Panc1 (cell line): Measurements from ENCODE around the gene GATAD2B. TPM values are rescaled to one million over a fixed set of nuclear protein-coding genes. Genes with fewer than 3 reads are reported as not detected.

ENCODE experiments used
- ATAC-seq: fragments of 200-7000 bp; cut with Tn5 transposase; 2 replicates; pipeline ENCODE4 v1.9.1; 2020; ENCODE audit warnings: mild to moderate bottlenecking, moderate library complexity
- BruUV-seq: library from RNA; stranded (reverse); fragments of 400-500 nt; replicated peaks from 2 replicates; lab custom pipeline; 2021; lab: Mats Ljungman, UMichigan
- CTCF ChIA-PET: fragments of 300-600 bp; sonication (Branson Sonifier 250); formaldehyde crosslinking; loops from one replicate; lab custom pipeline; 2022; ENCODE audit warnings: antibody characterized with exemption; lab: Charles Lee
- POLR2A ChIA-PET: fragments of 300-600 bp; sonication (Branson Sonifier 250); formaldehyde crosslinking; loops from one replicate; lab custom pipeline; 2022; ENCODE audit warnings: antibody characterized with exemption; lab: Charles Lee
- DNase-seq: peaks from one replicate; pipeline ENCODE4 v3.0.0-alpha.2; 2010; ENCODE audit warnings: low read depth, low spot score
- H3K27ac ChIP-seq: 2 replicates; pipeline ENCODE4 v1.5.1; 2011; ENCODE audit warnings: mild to moderate bottlenecking, low read length, inconsistent platforms
- H3K27me3 ChIP-seq: fragments of 200-500 bp; sonication (Bioruptor generic); 2 replicates; pipeline ENCODE4 v1.6.0; 2014; ENCODE audit warnings: low read length, inconsistent platforms; ENCODE audit not compliant: control insufficient read depth, insufficient read depth
- H3K36me3 ChIP-seq: fragments of 200-500 bp; sonication (Bioruptor generic); 2 replicates; pipeline ENCODE4 v1.5.1; 2014; ENCODE audit warnings: inconsistent platforms, mild to moderate bottlenecking, low read length, moderate library complexity; ENCODE audit not compliant: control insufficient read depth, insufficient read depth
- H3K4me1 ChIP-seq: 2 replicates; pipeline ENCODE4 v1.5.1; 2011; ENCODE audit warnings: inconsistent platforms, mild to moderate bottlenecking, low read length, moderate library complexity; ENCODE audit not compliant: control insufficient read depth, insufficient read depth
- H3K4me3 ChIP-seq, 2 experiments: 2 replicates each; pipeline ENCODE4 v1.5.1; 2011 to 2012; ENCODE audit warnings: low read depth in 2 of 2, low read length in 2 of 2, mild to moderate bottlenecking in 2 of 2, inconsistent platforms in 1 of 2, moderate library complexity in 1 of 2
- H3K9me3 ChIP-seq: fragments of 200-500 bp; sonication (Bioruptor generic); 2 replicates; pipeline ENCODE4 v1.5.1; 2014; ENCODE audit warnings: low read depth, mild to moderate bottlenecking, inconsistent platforms, low read length, moderate library complexity; ENCODE audit not compliant: control insufficient read depth, insufficient read depth
- CTCF ChIP-seq: fragments of 450-650 bp; IDR thresholded peaks from 2 replicates; pipeline ENCODE4 v1.5.1; 2017; ENCODE audit warnings: mild to moderate bottlenecking
- POLR2AphosphoS5 ChIP-seq: IDR thresholded peaks from 2 replicates; pipeline ENCODE4 v1.6.1; 2012; ENCODE audit warnings: mild to moderate bottlenecking, low read depth, low read length, moderate library complexity
- REST ChIP-seq, 2 experiments: IDR thresholded peaks; 2 replicates each; pipeline ENCODE4 v1.6.1; 2011 to 2012; ENCODE audit warnings: low read depth in 2 of 2, control low read depth in 1 of 2, low read length in 1 of 2, mild to moderate bottlenecking in 1 of 2, moderate library complexity in 1 of 2; ENCODE audit not compliant: insufficient read depth in 1 of 2
- SIN3A ChIP-seq: IDR thresholded peaks from 2 replicates; pipeline ENCODE4 v1.6.1; 2012; ENCODE audit warnings: low read depth, mild to moderate bottlenecking, low read length, moderate library complexity, borderline replicate concordance; ENCODE audit not compliant: insufficient read depth
- TCF7L2 ChIP-seq: IDR thresholded peaks from 2 replicates; pipeline ENCODE4 v1.6.1; 2011; ENCODE audit warnings: mild to moderate bottlenecking, low read depth, low read length, inconsistent platforms
- in situ Hi-C: cut with HindIII; loops from 2 replicates; pipeline ENCODE4 v1.10.0; 2016; ENCODE audit warnings: low sequenced_read_pairs, low pct_unique_long_range_greater_than_20kb
- intact Hi-C: fragments of 100-400 bp; cut with micrococcal nuclease; formaldehyde crosslinking; loops from one replicate; pipeline ENCODE4 v1.10.0; 2022; ENCODE audit not compliant: unreplicated experiment
- total RNA-seq: library from RNA; stranded (reverse); gene quantifications from one replicate; pipeline ENCODE4 v1.2.1, GENCODE V29; 2021; ENCODE audit not compliant: unreplicated experiment

GATAD2B gene
- total RNA-seq, 1 experiment from 2014 or later = 47.2 TPM

GRCh38 chr1:153790313-153790965 lies 132.3 kb downstream of the GATAD2B start:
- Histone ChIP-seq H3K9me3 (no peaks in the 10 kb centered on the region), H3K4me1 (no peaks in the 10 kb centered on the region), H3K4me3 (no peak overlapping the region), H3K36me3 (no peaks in the 10 kb centered on the region), H3K27me3 (no peaks in the 10 kb centered on the region), H3K27ac (no peak overlapping the region)
- DNase-seq = no peak
- ChIA-PET CTCF (no interaction called here), POLR2A (no interaction called here)
- TF ChIP-seq SIN3A (no peak), REST (IDR thresholded peaks at IDR 0.05; ENCODE audit: insufficient read depth in 1 of 2, low read depth in 2 of 2, low read length in 1 of 2) (no peak), POLR2AphosphoS5 (no peak), CTCF (no peak), TCF7L2 (no peak)
- ATAC-seq = no peak
- in situ Hi-C loops (no loop called here), intact Hi-C loops (no loop called here)
- BruUV-seq = no TSS peak

- Histone ChIP-seq H3K9me3 (no peaks in the 10 kb centered on the region), H3K36me3 (no peaks in the 10 kb centered on the region), H3K4me1 (no peaks in the 10 kb centered on the region), H3K27ac (no peak overlapping the region), H3K27me3 (no peaks in the 10 kb centered on the region), H3K4me3 (no peak overlapping the region)
- intact Hi-C loops (no loop called here), in situ Hi-C loops (no loop called here)
- no TSS peak for BruUV-seq
- CTCF ChIA-PET = no interaction called here
- ATAC-seq = no peak
- no peak for DNase-seq
- TF ChIP-seq POLR2AphosphoS5 (no peak), REST (IDR thresholded peaks at IDR 0.05; ENCODE audit: insufficient read depth in 1 of 2, low read depth in 2 of 2, low read length in 1 of 2) (no peak), TCF7L2 (no peak), CTCF (no peak), SIN3A (no peak)
- POLR2A ChIA-PET = no interaction called here
Observed at GRCh38 chr1:153789478-153790034, 133.2 kb downstream of the GATAD2B start.
